H1 (cell line): Measurements from ENCODE around the gene ARHGEF2. TPM values are rescaled to one million over a fixed set of nuclear protein-coding genes. Genes with fewer than 3 reads are reported as not detected.

Source experiments
- BCL11A ChIP-seq, 2 experiments: IDR thresholded peaks; one replicate each; pipeline ENCODE4 v1.6.1; 2011; ENCODE audit warnings: low read depth in 2 of 2, low read length in 2 of 2, mild to moderate bottlenecking in 2 of 2
- CHD7 ChIP-seq: fragments of 300-600 bp; sonication (generic); IDR thresholded peaks from 2 replicates; pipeline ENCODE4 v1.7.1; 2012; ENCODE audit warnings: low read length, moderate library complexity, mild to moderate bottlenecking, inconsistent platforms; ENCODE audit not compliant: insufficient replicate concordance
- EZH2 ChIP-seq: fragments of 200-600 bp; sonication (generic); IDR thresholded peaks from 2 replicates; pipeline ENCODE4 v1.7.1; 2012; ENCODE audit warnings: low read depth, mild to moderate bottlenecking, moderate library complexity, low read length, inconsistent platforms; ENCODE audit not compliant: severe bottlenecking
- NRF1 ChIP-seq: IDR thresholded peaks from 2 replicates; pipeline ENCODE4 v1.6.1; 2011; ENCODE audit warnings: mild to moderate bottlenecking, low read depth, low read length, improper control_type of control experiment
- RAD21 ChIP-seq, 2 experiments: IDR thresholded peaks in 1 of 2; conservative IDR thresholded peaks in 1 of 2; 2 replicates each; pipeline ENCODE4 v1.6.1; 2011; ENCODE audit warnings: low read depth in 2 of 2, low read length in 2 of 2, improper control_type of control experiment in 1 of 2, inconsistent platforms in 1 of 2, mild to moderate bottlenecking in 1 of 2, moderate library complexity in 1 of 2
- RBBP5 ChIP-seq: IDR thresholded peaks from 2 replicates; pipeline ENCODE4 v1.7.1; 2012; ENCODE audit warnings: low read depth, mild to moderate bottlenecking, inconsistent platforms, low read length, moderate library complexity, borderline replicate concordance
- SIRT6 ChIP-seq: IDR thresholded peaks from one replicate; pipeline ENCODE4 v1.7.1; 2012; ENCODE audit warnings: low read length, inconsistent platforms
- SP4 ChIP-seq: IDR thresholded peaks from 2 replicates; pipeline ENCODE4 v1.6.1; 2012; ENCODE audit warnings: low read length, inconsistent platforms
- SRF ChIP-seq: IDR thresholded peaks from 2 replicates; pipeline ENCODE4 v1.6.1; 2011; ENCODE audit warnings: mild to moderate bottlenecking, low read depth, low read length, moderate library complexity
- TEAD4 ChIP-seq: IDR thresholded peaks from 2 replicates; pipeline ENCODE4 v1.6.1; 2012; ENCODE audit warnings: low read depth, low read length, inconsistent platforms, mixed read lengths
- YY1 ChIP-seq: IDR thresholded peaks from 2 replicates; pipeline ENCODE4 v1.6.1; 2011; ENCODE audit warnings: low read depth, mild to moderate bottlenecking, low read length
- polyA plus RNA-seq, 7 experiments: library from polyadenylated mRNA; depleted of rRNA in 3 of 7; stranded (reverse) in 5 of 7; unstranded in 2 of 7; fragments of >200 nt in 5 of 7; fragments of 200-250 nt in 2 of 7; gene quantifications; 1 replicate in 5 of 7; 2 replicates in 1 of 7; 4 replicates in 1 of 7; pipeline versions ENCODE4 v1.2.1 to v1.2.3, GENCODE V29; 2011 to 2013; ENCODE audit warnings: missing spikeins in 2 of 7, mixed read lengths in 2 of 7
- total RNA-seq: library from RNA; stranded (reverse); fragmentation: NEBNext Ultra II Directional; extraction: Animal tissue kit (Norgen Biotek cat#: 25700); gene quantifications from 2 replicates; pipeline ENCODE4 v1.2.1, GENCODE V29; 2021
- TF ChIP-seq, protein P1 (sequence below): IDR thresholded peaks from 2 replicates; pipeline ENCODE4 v1.6.1; 2012; ENCODE audit warnings: inconsistent platforms

ARHGEF2 gene
- total and polyA plus RNA-seq, 2 of the 8 experiments (the other 6 are each of a cell fraction or from before 2014, with no cell fraction given): 42.7 to 80.5 TPM

GRCh38 chr1:155899683-155900082 lies 78.7 kb downstream of the ARHGEF2 start (continued):
- TF ChIP-seq CHD7 (no peak), SP4 (no peak), NRF1 (no peak), YY1 (no peak), TEAD4 (no peak), BCL11A (IDR thresholded peaks at IDR 0.05; ENCODE audit: low read depth in 2 of 2, low read length in 2 of 2) (no peak), SRF (no peak), RBBP5 (no peak), SIRT6 (no peak), RAD21 (IDR thresholded peaks at IDR 0.05 in 1 of 2, conservative IDR thresholded peaks at IDR 0.05 in 1 of 2; ENCODE audit: low read depth in 2 of 2, low read length in 2 of 2) (no peak), EZH2 (no peak)
- TF ChIP-seq, protein P1, sequence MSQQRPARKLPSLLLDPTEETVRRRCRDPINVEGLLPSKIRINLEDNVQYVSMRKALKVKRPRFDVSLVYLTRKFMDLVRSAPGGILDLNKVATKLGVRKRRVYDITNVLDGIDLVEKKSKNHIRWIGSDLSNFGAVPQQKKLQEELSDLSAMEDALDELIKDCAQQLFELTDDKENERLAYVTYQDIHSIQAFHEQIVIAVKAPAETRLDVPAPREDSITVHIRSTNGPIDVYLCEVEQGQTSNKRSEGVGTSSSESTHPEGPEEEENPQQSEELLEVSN: no peak
